ENCODE measurements around the gene PLCB4. TPM values are rescaled to one million over a fixed set of nuclear protein-coding genes. Genes with fewer than 3 reads are reported as not detected.
"Not testable (repeated sequence)": the region's sequence is repeated elsewhere in the genome, so short reads cannot be mapped to it uniquely, and the experiment has no call there.

Gene PLCB4
- polyA plus RNA-seq, 1 donor, result 14.6 TPM

DNA sequence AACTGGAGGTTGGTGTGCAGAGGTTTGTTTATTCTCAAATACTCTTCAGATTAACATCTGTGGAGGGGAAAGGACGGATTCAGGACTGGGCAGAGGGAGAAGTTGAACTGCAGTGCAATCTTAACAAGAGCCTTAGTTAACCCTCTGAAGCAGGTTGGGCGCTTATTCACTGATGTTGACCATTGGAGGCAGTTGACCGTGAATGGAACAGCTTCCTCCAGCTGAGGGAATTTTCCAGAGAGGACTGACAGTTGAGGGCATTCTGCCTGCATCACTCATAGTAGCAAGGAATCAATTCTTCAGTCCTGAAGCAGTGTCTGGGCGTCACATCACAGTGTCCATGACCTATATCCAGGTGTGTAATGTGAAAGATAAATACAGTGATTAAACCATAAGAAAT, 80.9 kb downstream of the PLCB4 start:
- no CpG with 5 or more reads among the region's 4 CpGs for WGBS (ENCODE audit: insufficient coverage, low lambda C conversion rate)
- no peak overlapping the region for H3K27ac ChIP-seq (ENCODE audit: low read length)
- H3K4me1 ChIP-seq (ENCODE audit: control insufficient read depth, insufficient read depth, low read length), result peaks cover 14% of the 10 kb centered on the region
- no peaks in the 10 kb centered on the region for H3K36me3 ChIP-seq (ENCODE audit: control insufficient read depth, insufficient read depth, low read length)
- no peaks in the 10 kb centered on the region for H3K9me3 ChIP-seq (ENCODE audit: control insufficient read depth, low read depth, low read length)
- H3K27me3 ChIP-seq (ENCODE audit: control insufficient read depth, insufficient read depth, low read length), result no peaks in the 10 kb centered on the region
- H3K4me3 ChIP-seq (ENCODE audit: low read length), result no peak overlapping the region
- DNase-seq, result no peak

DNA sequence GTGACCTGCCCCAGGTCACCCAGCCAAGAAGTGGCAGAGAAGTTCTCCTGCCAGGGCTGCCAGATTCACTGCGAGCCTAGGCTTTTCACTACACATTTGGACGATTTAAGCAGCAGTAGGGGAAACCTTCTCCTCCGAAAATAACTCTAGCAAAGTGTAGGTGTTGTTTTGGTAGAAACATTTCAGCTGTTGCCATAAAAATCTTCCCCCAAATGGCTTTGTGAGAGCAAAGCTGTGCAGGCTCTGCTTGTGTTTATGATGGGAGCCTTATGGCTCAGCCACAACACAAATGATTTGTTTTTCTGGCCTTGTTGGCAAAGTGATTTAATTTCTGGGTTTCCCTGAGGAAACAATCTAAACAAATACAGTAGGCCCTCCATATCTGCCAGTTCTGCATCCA, 81.8 kb downstream of the PLCB4 start:
- no CpG with 5 or more reads among the region's 3 CpGs for WGBS (ENCODE audit: insufficient coverage, low lambda C conversion rate)
- Histone ChIP-seq H3K27me3 (ENCODE audit: control insufficient read depth, insufficient read depth, low read length) (no peaks in the 10 kb centered on the region), H3K4me3 (ENCODE audit: low read length) (no peak overlapping the region)

DNA sequence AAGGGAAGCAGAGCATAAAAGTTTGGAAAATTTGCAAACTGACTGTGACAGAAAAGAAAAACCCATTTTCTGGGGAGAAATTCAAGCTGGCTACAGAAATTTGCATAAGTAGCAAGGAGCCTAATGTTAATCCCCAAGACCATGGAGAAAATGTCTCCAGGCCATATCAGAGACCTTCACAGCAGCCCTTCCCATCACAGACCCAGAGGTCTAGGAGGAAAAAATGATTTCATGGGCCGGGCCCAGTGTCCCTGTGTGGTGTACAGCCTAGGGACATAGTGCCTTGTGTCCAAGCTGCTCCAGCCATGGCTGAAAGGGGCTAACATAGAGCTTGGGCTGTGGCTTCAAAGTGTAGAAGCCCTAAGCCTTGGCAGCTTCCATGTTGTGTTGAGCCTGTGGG, 83.3 kb downstream of the PLCB4 start:
- not testable (repeated sequence) for H3K9me3 ChIP-seq (ENCODE audit: control insufficient read depth, low read depth, low read length); H3K27me3 ChIP-seq (ENCODE audit: control insufficient read depth, insufficient read depth, low read length); DNase-seq; H3K27ac ChIP-seq (ENCODE audit: low read length); H3K4me3 ChIP-seq (ENCODE audit: low read length); H3K36me3 ChIP-seq (ENCODE audit: control insufficient read depth, insufficient read depth, low read length)
- peaks cover 14% of the 10 kb centered on the region for H3K4me1 ChIP-seq (ENCODE audit: control insufficient read depth, insufficient read depth, low read length)
- WGBS (ENCODE audit: insufficient coverage, low lambda C conversion rate), result no CpG with 5 or more reads among the region's 1 CpG

More for the DNA sequence above, 81.8 kb downstream of the PLCB4 start:
- Histone ChIP-seq H3K9me3 (ENCODE audit: control insufficient read depth, low read depth, low read length) (no peaks in the 10 kb centered on the region), H3K36me3 (ENCODE audit: control insufficient read depth, insufficient read depth, low read length) (no peaks in the 10 kb centered on the region), H3K27ac (ENCODE audit: low read length) (no peak overlapping the region), H3K4me1 (ENCODE audit: control insufficient read depth, insufficient read depth, low read length) (peaks cover 14% of the 10 kb centered on the region)
- DNase-seq, result no peak

DNA sequence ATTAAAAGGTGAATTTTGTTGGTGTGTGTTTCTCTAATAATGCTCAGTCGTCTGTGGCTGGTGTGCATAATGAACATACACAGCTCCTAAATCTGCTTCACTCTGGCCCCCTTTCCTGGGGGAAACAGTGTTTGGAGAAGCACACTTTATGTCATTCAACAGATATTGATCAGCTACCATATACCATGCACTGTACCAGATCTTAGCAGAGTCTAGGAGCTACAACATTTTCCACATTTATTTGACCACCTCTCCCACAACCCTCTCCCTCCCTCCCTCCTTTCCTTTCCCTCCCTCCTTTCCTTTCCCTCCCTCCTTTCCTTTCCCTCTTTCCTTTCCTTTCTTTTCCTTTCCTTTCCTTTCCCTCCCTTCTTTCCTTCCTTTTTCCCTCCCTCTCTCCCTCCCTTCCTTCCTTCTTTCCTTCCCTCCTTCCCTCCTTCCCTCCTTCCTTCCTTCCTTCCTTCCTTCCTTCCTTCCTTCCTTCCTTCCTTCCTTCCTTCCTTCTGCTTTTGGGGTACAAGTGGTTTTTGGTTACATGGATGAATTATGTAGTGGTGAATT, 85.7 kb downstream of the PLCB4 start:
- Histone ChIP-seq H3K4me3 (ENCODE audit: low read length) (no peak overlapping the region), H3K36me3 (ENCODE audit: control insufficient read depth, insufficient read depth, low read length) (no peaks in the 10 kb centered on the region), H3K27ac (ENCODE audit: low read length) (no peak overlapping the region), H3K4me1 (ENCODE audit: control insufficient read depth, insufficient read depth, low read length) (no peaks in the 10 kb centered on the region), H3K27me3 (ENCODE audit: control insufficient read depth, insufficient read depth, low read length) (no peaks in the 10 kb centered on the region), H3K9me3 (ENCODE audit: control insufficient read depth, low read depth, low read length) (no peaks in the 10 kb centered on the region)
- no peak for DNase-seq
- WGBS (ENCODE audit: insufficient coverage, low lambda C conversion rate), result no CpG with 5 or more reads among the region's 1 CpG

DNA sequence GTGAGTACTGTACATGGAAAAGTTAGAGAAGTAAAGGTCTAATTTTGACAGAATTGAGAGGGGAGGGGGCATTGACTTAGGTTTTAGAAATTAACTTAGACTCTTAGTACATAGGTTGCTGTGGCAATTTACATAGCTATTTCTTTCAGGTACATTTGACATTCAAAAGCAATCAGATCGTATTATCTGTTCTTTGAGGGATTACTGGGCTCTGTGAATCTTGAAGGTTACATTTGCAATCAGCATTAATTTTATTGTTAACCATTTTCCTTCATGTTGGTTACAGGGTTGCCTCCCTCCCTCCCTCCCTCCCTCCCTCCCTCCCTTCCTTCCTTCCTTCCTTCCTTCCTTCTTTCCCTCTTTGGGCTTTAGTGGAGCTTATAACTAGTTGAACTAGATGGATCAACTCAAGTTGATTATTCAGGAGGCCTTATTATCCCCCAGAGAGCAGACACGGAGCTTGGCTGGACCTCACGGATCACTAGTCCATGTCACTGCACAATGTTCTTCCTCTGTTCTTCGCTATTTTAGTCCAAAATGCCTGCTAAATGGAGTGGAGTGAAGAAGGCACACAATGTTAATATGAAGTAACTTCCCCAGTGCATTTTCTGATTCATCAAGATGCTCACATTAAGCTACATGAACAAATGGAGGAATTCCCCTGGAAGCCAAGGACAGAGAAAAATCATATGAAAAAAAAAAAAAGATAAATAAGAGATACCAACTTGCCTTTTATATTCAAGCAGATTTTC, 87.8 kb downstream of the PLCB4 start:
- WGBS (ENCODE audit: insufficient coverage, low lambda C conversion rate), result 88% methylated on average over 3 of the region's 4 CpGs
- no peaks in the 10 kb centered on the region for H3K4me1 ChIP-seq (ENCODE audit: control insufficient read depth, insufficient read depth, low read length)
- H3K27me3 ChIP-seq (ENCODE audit: control insufficient read depth, insufficient read depth, low read length), result no peaks in the 10 kb centered on the region
- no peak overlapping the region for H3K4me3 ChIP-seq (ENCODE audit: low read length)
- no peaks in the 10 kb centered on the region for H3K36me3 ChIP-seq (ENCODE audit: control insufficient read depth, insufficient read depth, low read length)
- H3K27ac ChIP-seq (ENCODE audit: low read length), result no peak overlapping the region
- no peaks in the 10 kb centered on the region for H3K9me3 ChIP-seq (ENCODE audit: control insufficient read depth, low read depth, low read length)
- no peak for DNase-seq

DNA sequence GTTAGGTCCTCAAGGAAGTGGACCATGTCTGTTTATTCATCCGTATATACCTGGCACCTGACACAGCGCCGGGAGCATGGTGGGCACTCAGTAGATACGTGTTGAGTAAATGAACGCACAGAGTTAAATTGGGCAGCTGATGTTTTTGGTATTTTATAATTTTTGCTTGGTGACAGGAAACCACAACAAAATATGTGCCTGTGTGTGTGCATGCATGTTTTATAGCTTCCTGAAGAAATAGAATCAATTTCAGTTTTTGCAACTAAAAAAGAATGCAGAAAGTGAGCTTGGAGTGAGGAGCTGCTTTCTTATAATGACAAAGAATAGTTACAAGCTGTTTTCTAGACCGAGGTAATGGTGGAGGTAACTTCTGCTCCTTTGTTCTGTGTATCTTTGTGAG, 91.4 kb downstream of the PLCB4 start:
- no peaks in the 10 kb centered on the region for H3K4me1 ChIP-seq (ENCODE audit: control insufficient read depth, insufficient read depth, low read length)
- H3K27ac ChIP-seq (ENCODE audit: low read length), result no peak overlapping the region
- H3K36me3 ChIP-seq (ENCODE audit: control insufficient read depth, insufficient read depth, low read length), result no peaks in the 10 kb centered on the region
- H3K27me3 ChIP-seq (ENCODE audit: control insufficient read depth, insufficient read depth, low read length), result no peaks in the 10 kb centered on the region
- no CpG with 5 or more reads among the region's 6 CpGs for WGBS (ENCODE audit: insufficient coverage, low lambda C conversion rate)
- DNase-seq, result no peak
- no peaks in the 10 kb centered on the region for H3K9me3 ChIP-seq (ENCODE audit: control insufficient read depth, low read depth, low read length)
- no peak overlapping the region for H3K4me3 ChIP-seq (ENCODE audit: low read length)

DNA sequence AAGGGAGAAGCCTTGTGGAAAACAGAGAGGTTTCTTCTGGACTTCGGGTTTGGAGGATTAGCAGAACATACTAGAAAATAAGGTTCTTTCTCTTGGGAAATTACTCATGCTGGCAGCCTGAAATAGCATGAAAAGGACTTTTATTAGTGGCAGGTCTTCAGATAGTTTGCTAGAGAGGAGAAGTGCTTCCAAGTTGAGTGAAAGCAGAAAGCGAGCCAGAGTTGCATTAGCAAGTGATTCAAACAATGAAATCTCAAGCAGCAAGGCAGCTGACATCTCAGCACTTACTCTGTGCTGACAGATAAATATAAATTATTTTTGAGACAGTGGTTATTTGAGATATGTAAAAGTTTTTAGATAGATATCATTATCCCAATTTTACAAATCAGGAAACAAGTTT, 91.9 kb downstream of the PLCB4 start:
- Histone ChIP-seq H3K27ac (ENCODE audit: low read length) (no peak overlapping the region), H3K9me3 (ENCODE audit: control insufficient read depth, low read depth, low read length) (no peaks in the 10 kb centered on the region), H3K36me3 (ENCODE audit: control insufficient read depth, insufficient read depth, low read length) (no peaks in the 10 kb centered on the region), H3K4me1 (ENCODE audit: control insufficient read depth, insufficient read depth, low read length) (no peaks in the 10 kb centered on the region), H3K27me3 (ENCODE audit: control insufficient read depth, insufficient read depth, low read length) (no peaks in the 10 kb centered on the region), H3K4me3 (ENCODE audit: low read length) (no peak overlapping the region)
- no CpG with 5 or more reads among the region's 2 CpGs for WGBS (ENCODE audit: insufficient coverage, low lambda C conversion rate)
- DNase-seq, result no peak

DNA sequence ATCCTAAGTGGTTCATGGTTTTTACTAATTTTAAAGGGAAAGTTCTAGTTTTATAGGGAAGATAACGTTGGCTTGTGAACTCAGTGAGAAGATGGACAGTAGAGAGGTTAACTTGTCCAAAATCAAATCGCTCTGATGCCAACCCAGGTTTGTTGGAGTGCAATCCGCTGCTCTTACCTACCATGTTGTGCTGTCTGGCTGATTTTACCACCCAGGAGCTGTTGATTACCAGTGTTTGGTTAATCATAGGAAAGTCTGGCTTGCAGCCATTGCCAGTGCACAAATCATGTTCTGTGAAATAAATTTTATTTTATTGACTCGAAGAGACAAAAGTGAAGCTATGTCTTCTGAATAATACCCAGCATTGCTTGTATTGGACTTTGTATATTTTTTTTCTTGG, 92.4 kb downstream of the PLCB4 start:
- WGBS (ENCODE audit: insufficient coverage, low lambda C conversion rate), result 100% methylated on average over 1 of the region's 4 CpGs
- Histone ChIP-seq H3K27ac (ENCODE audit: low read length) (no peak overlapping the region), H3K4me1 (ENCODE audit: control insufficient read depth, insufficient read depth, low read length) (peaks cover 1% of the 10 kb centered on the region), H3K4me3 (ENCODE audit: low read length) (no peak overlapping the region), H3K36me3 (ENCODE audit: control insufficient read depth, insufficient read depth, low read length) (no peaks in the 10 kb centered on the region), H3K27me3 (ENCODE audit: control insufficient read depth, insufficient read depth, low read length) (no peaks in the 10 kb centered on the region), H3K9me3 (ENCODE audit: control insufficient read depth, low read depth, low read length) (no peaks in the 10 kb centered on the region)
- DNase-seq, result no peak

DNA sequence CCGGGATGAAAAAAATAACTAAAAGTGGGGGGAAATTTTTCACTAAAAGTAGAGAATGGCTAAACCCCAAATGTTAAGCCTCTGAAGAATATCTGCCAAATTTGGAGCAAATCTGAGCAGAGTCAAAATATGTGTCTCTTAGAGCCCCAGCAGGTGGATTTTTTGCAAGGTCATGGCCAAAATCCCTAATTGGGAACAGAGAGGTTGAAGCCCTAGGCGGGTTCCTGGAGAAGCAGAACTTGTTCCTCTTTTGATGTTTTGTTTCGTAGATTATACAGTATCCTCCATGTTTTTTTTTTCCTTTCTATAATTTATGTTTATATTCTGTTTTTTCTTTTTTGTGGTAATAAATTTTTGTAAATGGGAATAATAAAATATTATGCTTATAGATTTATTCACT, 94.4 kb downstream of the PLCB4 start:
- H3K36me3 ChIP-seq (ENCODE audit: control insufficient read depth, insufficient read depth, low read length), result no peaks in the 10 kb centered on the region
- peaks cover 4% of the 10 kb centered on the region for H3K4me1 ChIP-seq (ENCODE audit: control insufficient read depth, insufficient read depth, low read length)
- no peak overlapping the region for H3K4me3 ChIP-seq (ENCODE audit: low read length)
- H3K27ac ChIP-seq (ENCODE audit: low read length), result no peak overlapping the region
- DNase-seq, result no peak
- H3K27me3 ChIP-seq (ENCODE audit: control insufficient read depth, insufficient read depth, low read length), result no peaks in the 10 kb centered on the region
- H3K9me3 ChIP-seq (ENCODE audit: control insufficient read depth, low read depth, low read length), result no peaks in the 10 kb centered on the region
- WGBS (ENCODE audit: insufficient coverage, low lambda C conversion rate), result 92% methylated on average over 2 of the region's 3 CpGs

DNA sequence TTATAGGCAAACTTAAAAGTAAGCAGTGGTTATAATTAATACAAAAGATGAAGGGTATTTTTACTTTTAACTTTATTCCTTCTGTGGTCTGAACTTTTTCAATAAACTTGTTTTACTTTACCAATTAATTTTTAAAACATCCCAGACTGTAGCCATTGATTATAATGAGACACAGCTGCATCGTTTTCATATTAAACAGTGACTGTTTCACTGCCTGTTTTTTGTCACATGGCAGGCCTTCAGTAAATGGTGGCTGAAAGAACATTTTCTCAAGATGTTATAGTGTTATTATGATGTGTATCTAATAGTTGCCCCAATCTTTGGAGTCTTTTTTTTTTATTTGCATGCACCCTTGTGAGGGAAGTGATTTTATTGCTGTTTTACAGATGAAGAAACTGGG, 95.1 kb downstream of the PLCB4 start:
- WGBS (ENCODE audit: insufficient coverage, low lambda C conversion rate), result no CpG with 5 or more reads among the region's 1 CpG
- no peaks in the 10 kb centered on the region for H3K27me3 ChIP-seq (ENCODE audit: control insufficient read depth, insufficient read depth, low read length)
- H3K4me1 ChIP-seq (ENCODE audit: control insufficient read depth, insufficient read depth, low read length), result peaks cover 4% of the 10 kb centered on the region
- no peak for DNase-seq
- no peak overlapping the region for H3K27ac ChIP-seq (ENCODE audit: low read length)
- H3K36me3 ChIP-seq (ENCODE audit: control insufficient read depth, insufficient read depth, low read length), result no peaks in the 10 kb centered on the region
- H3K4me3 ChIP-seq (ENCODE audit: low read length), result no peak overlapping the region
- H3K9me3 ChIP-seq (ENCODE audit: control insufficient read depth, low read depth, low read length), result no peaks in the 10 kb centered on the region

DNA sequence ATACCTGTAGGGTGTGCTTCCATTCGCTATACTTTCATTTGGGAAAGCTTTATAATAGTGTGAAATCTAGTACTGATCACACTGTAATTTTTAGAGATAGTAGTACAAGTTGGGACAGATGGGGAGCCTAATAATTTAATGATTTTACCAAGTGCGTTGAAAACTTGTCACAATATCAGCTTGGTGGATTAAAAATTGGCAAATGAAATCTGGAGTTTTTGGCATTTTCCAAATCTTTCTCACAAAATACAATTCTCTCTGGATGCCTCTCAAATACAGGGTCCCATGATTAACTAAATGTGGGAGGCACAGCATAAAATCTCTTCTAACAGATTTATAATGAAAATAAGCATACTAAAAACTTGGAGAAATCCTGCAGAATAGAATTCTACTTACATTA, 96.4 kb downstream of the PLCB4 start:
- no peaks in the 10 kb centered on the region for H3K27me3 ChIP-seq (ENCODE audit: control insufficient read depth, insufficient read depth, low read length)
- peaks cover 4% of the 10 kb centered on the region for H3K4me1 ChIP-seq (ENCODE audit: control insufficient read depth, insufficient read depth, low read length)
- H3K4me3 ChIP-seq (ENCODE audit: low read length), result no peak overlapping the region
- H3K36me3 ChIP-seq (ENCODE audit: control insufficient read depth, insufficient read depth, low read length), result no peaks in the 10 kb centered on the region
- no peaks in the 10 kb centered on the region for H3K9me3 ChIP-seq (ENCODE audit: control insufficient read depth, low read depth, low read length)
- 100% methylated on average over 2 of the region's 2 CpGs for WGBS (ENCODE audit: insufficient coverage, low lambda C conversion rate)
- no peak overlapping the region for H3K27ac ChIP-seq (ENCODE audit: low read length)
- no peak for DNase-seq

Measured in large intestine (tissue), 3 donors.